ENCODE data around the gene ZBTB1. TPM values are rescaled to one million over a fixed set of nuclear protein-coding genes. Genes with fewer than 3 reads are reported as not detected.

The ZBTB1 gene
- total and polyA plus RNA-seq, 2 experiments from 2014 or later = 37.5 to 60.0 TPM

GRCh38 chr14:64463873-64464272, 40.7 kb upstream of the ZBTB1 start:
- Histone ChIP-seq H3F3A (ENCODE audit: insufficient read depth) (peaks cover 20% of the 10 kb centered on the region; the same call in 1 of the 2 replicates), H3K9me2 (ENCODE audit: insufficient read depth) (no peaks in the 10 kb centered on the region), H3K27me3 (replicated peaks; ENCODE audit: insufficient read depth) (no peaks in the 10 kb centered on the region), H4K20me1 (ENCODE audit: insufficient read depth) (no peaks in the 10 kb centered on the region), H3K27ac (no peak overlapping the region), H3K79me2 (ENCODE audit: insufficient read depth) (no peaks in the 10 kb centered on the region), H2AFZ (no peak overlapping the region), H3K4me2 (ENCODE audit: unreplicated experiment) (no peak overlapping the region), H3K9ac (no peak overlapping the region), H3K4me1 (ENCODE audit: insufficient read depth) (no peaks in the 10 kb centered on the region), H3K4me3 (no peak overlapping the region), H3K9me3 (ENCODE audit: low read depth) (no peaks in the 10 kb centered on the region), H3K36me3 (ENCODE audit: low read depth) (no peaks in the 10 kb centered on the region)
- in situ Hi-C loops (cut with MboI) = no loop called here
- DNase-seq = no peak
- no peak for TF ChIP-seq EZH2phosphoT487 (IDR thresholded peaks at IDR 0.05; ENCODE audit: insufficient read depth, low read depth)
- TF ChIP-seq EZH2 (IDR thresholded peaks at IDR 0.05; ENCODE audit: insufficient read depth, poor library complexity, severe bottlenecking) = no peak
- WGBS, 2 experiments (ENCODE audit: low coverage in 1 of 2, low lambda C conversion rate in 2 of 2, missing lambda C conversion rate in 2 of 2) = 88 to 89% methylated on average over 6 of the region's 6 CpGs

DNA sequence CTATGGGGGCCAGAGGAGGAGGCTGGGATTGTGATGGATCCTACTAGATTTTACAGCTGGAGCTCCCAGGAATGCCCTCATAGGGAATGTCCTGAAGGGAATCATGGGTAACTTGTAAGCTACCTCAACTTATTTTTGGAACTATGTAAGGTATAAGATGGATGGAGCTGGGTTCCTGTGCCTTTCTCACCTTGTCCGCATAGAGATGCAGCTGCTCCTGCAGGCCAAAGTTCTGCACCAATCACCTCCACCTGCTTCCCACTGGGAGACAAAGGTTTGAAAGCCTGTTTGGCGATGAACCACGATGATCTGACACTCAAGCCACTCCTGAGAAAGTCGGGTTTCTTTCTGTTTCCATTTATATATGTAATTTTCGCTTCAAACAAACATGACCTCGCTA, 39.9 kb upstream of the ZBTB1 start:
- H3K27me3 ChIP-seq (replicated peaks; ENCODE audit: insufficient read depth) = no peaks in the 10 kb centered on the region
- no peak overlapping the region for H3K27ac ChIP-seq
- 22 to 29% methylated on average over 6 of the region's 6 CpGs for WGBS, 2 experiments (ENCODE audit: low coverage in 1 of 2, low lambda C conversion rate in 2 of 2, missing lambda C conversion rate in 2 of 2)
- H3F3A ChIP-seq (ENCODE audit: insufficient read depth) = peaks cover 20% of the 10 kb centered on the region; the same call in 1 of the 2 replicates
- H2AFZ ChIP-seq = peak overlapping the region; percentile 79
- H4K20me1 ChIP-seq (ENCODE audit: insufficient read depth) = no peaks in the 10 kb centered on the region
- peak overlapping the region; percentile 92 for H3K4me2 ChIP-seq (ENCODE audit: unreplicated experiment)
- H3K79me2 ChIP-seq (ENCODE audit: insufficient read depth) = no peaks in the 10 kb centered on the region
- peak overlapping the region; percentile 79 for H3K4me3 ChIP-seq
- peak overlapping the region; percentile 49 for H3K9ac ChIP-seq
- in situ Hi-C loops (cut with MboI) = no loop called here
- H3K9me3 ChIP-seq (ENCODE audit: low read depth) = no peaks in the 10 kb centered on the region
- H3K4me1 ChIP-seq (ENCODE audit: insufficient read depth) = no peaks in the 10 kb centered on the region
- TF ChIP-seq EZH2phosphoT487 (IDR thresholded peaks at IDR 0.05; ENCODE audit: insufficient read depth, low read depth) (no peak), EZH2 (IDR thresholded peaks at IDR 0.05; ENCODE audit: insufficient read depth, poor library complexity, severe bottlenecking) (no peak)
- no peak for DNase-seq
- H3K36me3 ChIP-seq (ENCODE audit: low read depth) = no peaks in the 10 kb centered on the region
- no peaks in the 10 kb centered on the region for H3K9me2 ChIP-seq (ENCODE audit: insufficient read depth)

DNA sequence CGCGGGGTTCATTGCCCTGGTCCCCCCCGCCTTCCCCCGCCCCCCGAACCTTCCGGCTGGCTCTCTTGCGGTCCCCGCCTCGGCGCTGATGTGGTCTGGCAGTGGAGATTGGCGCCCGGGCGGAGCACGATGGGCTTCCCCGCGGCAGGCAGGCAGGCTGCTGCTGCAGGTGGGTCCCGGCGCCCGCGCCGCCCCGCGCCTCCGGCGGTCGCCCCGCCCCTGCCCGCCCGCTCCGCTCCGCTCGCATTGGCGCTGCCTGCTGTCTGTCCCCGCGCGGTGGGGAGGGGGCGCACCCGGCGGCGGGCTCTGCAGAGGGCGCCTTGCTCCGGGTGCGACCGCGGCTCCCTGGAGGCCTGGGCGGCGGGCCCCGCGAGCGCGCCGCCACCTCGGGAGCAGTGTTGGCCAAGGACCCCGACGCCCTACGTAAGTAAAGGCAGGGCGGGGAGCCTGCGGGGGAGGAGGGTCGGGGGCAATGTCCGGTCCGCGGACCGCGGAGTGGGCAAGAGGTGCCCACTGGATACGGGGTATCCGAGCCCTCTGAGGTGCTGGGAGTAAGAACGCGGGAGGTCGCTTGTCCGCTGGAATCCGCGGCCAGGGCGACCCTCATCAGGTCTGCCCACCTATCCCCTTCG, 39.3 kb upstream of the ZBTB1 start, which contains the start of gene AKAP5:
TSS of gene AKAP5 (plus strand) at position 309 of the 632 bp plus-strand sequence. CDS start 2,896 bp downstream, outside the sequence.
- in situ Hi-C loops (cut with MboI) = no loop called here
- WGBS, 2 experiments (ENCODE audit: low coverage in 1 of 2, low lambda C conversion rate in 2 of 2, missing lambda C conversion rate in 2 of 2) = 1 to 2% methylated on average over 53 to 54 of the region's 74 CpGs
- peak within 1 kb of the TSS; percentile 79 for H2AFZ ChIP-seq

GRCh38 chr14:64465831-64466554, 38.6 kb upstream of the ZBTB1 start:
- in situ Hi-C loops (cut with MboI) = no loop called here
- Histone ChIP-seq H3K9ac (peak overlapping the region; percentile 49), H4K20me1 (ENCODE audit: insufficient read depth) (no peaks in the 10 kb centered on the region)

More for the DNA sequence above, 39.3 kb upstream of the ZBTB1 start, which contains the start of gene AKAP5:
- TF ChIP-seq EZH2 (IDR thresholded peaks at IDR 0.05; ENCODE audit: insufficient read depth, poor library complexity, severe bottlenecking) (no peak), EZH2phosphoT487 (IDR thresholded peaks at IDR 0.05; ENCODE audit: insufficient read depth, low read depth) (no peak)
- Histone ChIP-seq H4K20me1 (ENCODE audit: insufficient read depth) (no peaks in the 10 kb centered on the region), H3K27me3 (replicated peaks; ENCODE audit: insufficient read depth) (no peaks in the 10 kb centered on the region), H3K9me2 (ENCODE audit: insufficient read depth) (no peaks in the 10 kb centered on the region), H3K36me3 (ENCODE audit: low read depth) (no peaks in the 10 kb centered on the region), H3F3A (ENCODE audit: insufficient read depth) (peaks cover 20% of the 10 kb centered on the region; the same call in 1 of the 2 replicates), H3K4me1 (ENCODE audit: insufficient read depth) (no peaks in the 10 kb centered on the region), H3K4me3 (peak within 1 kb of the TSS; percentile 79), H3K27ac (no peak within 1 kb of the TSS), H3K4me2 (ENCODE audit: unreplicated experiment) (peak within 1 kb of the TSS; percentile 92), H3K79me2 (ENCODE audit: insufficient read depth) (no peaks in the 10 kb centered on the region), H3K9ac (peak within 1 kb of the TSS; percentile 49), H3K9me3 (ENCODE audit: low read depth) (no peaks in the 10 kb centered on the region)
- DNase-seq = peak; percentile 48

More at GRCh38 chr14:64465831-64466554, 38.6 kb upstream of the ZBTB1 start:
- TF ChIP-seq EZH2phosphoT487 (IDR thresholded peaks at IDR 0.05; ENCODE audit: insufficient read depth, low read depth) = no peak
- TF ChIP-seq EZH2 (IDR thresholded peaks at IDR 0.05; ENCODE audit: insufficient read depth, poor library complexity, severe bottlenecking) = no peak
- Histone ChIP-seq H3K36me3 (ENCODE audit: low read depth) (no peaks in the 10 kb centered on the region), H3K4me1 (ENCODE audit: insufficient read depth) (no peaks in the 10 kb centered on the region), H3K27ac (no peak overlapping the region), H3K79me2 (ENCODE audit: insufficient read depth) (no peaks in the 10 kb centered on the region), H3K4me2 (ENCODE audit: unreplicated experiment) (peak overlapping the region; percentile 92), H3K4me3 (peak overlapping the region; percentile 79), H3K9me3 (ENCODE audit: low read depth) (no peaks in the 10 kb centered on the region), H2AFZ (peak overlapping the region; percentile 79), H3K9me2 (ENCODE audit: insufficient read depth) (no peaks in the 10 kb centered on the region), H3K27me3 (replicated peaks; ENCODE audit: insufficient read depth) (no peaks in the 10 kb centered on the region), H3F3A (ENCODE audit: insufficient read depth) (peaks cover 20% of the 10 kb centered on the region; the same call in 1 of the 2 replicates)
- DNase-seq = peak; percentile 79
- WGBS, 2 experiments (ENCODE audit: low coverage in 1 of 2, low lambda C conversion rate in 2 of 2, missing lambda C conversion rate in 2 of 2) = 8 to 11% methylated on average over 15 of the region's 15 CpGs
